HG03039 (cell line): Measurements from ENCODE around the gene MGAT4C.
A peak's percentile ranks its signal among the peaks of the same experiment; 100 is the strongest.

Source experiments
- ATAC-seq: cut with Tn5 transposase; IDR thresholded peaks from one replicate; pipeline ENCODE4 v1.9.1; 2021; ENCODE audit warnings: mild to moderate bottlenecking, moderate library complexity; ENCODE audit not compliant: unreplicated experiment

The MGAT4C gene

GRCh38 chr12:85985996-85986395, 270.2 kb downstream of the MGAT4C start:
- ATAC-seq = no peak

GRCh38 chr12:85983601-85984000, 272.6 kb downstream of the MGAT4C start:
- ATAC-seq = no peak

GRCh38 chr12:85979641-85980040, 276.6 kb downstream of the MGAT4C start:
- ATAC-seq = no peak

- ATAC-seq = no peak
These were observed 280.5 kb downstream of the MGAT4C start for GRCh38 chr12:85975716-85976115.

GRCh38 chr12:85971800-85972199, 284.4 kb downstream of the MGAT4C start:
- no peak for ATAC-seq

GRCh38 chr12:85968606-85969005, 287.6 kb downstream of the MGAT4C start:
- ATAC-seq = no peak

- ATAC-seq = no peak
These were observed 292.9 kb downstream of the MGAT4C start for GRCh38 chr12:85963326-85963725.

- ATAC-seq = no peak
These were observed 300.1 kb downstream of the MGAT4C start for GRCh38 chr12:85956081-85956480.

GRCh38 chr12:85955127-85955526, 301.1 kb downstream of the MGAT4C start:
- ATAC-seq = no peak

- ATAC-seq = no peak
These were observed 304.4 kb downstream of the MGAT4C start for GRCh38 chr12:85951823-85952222.

- no peak for ATAC-seq
These were observed 306.9 kb downstream of the MGAT4C start for GRCh38 chr12:85949253-85949652.

GRCh38 chr12:85948340-85948739, 307.9 kb downstream of the MGAT4C start:
- no peak for ATAC-seq

- no peak for ATAC-seq
These were observed 308.9 kb downstream of the MGAT4C start for GRCh38 chr12:85947286-85947685.

- ATAC-seq = no peak
These were observed 309.8 kb downstream of the MGAT4C start for GRCh38 chr12:85946375-85946774.

GRCh38 chr12:85927166-85927565, 329.0 kb downstream of the MGAT4C start:
- ATAC-seq = no peak

- ATAC-seq = no peak
These were observed 332.3 kb downstream of the MGAT4C start for GRCh38 chr12:85923767-85924331.

GRCh38 chr12:85920324-85920947, 335.8 kb downstream of the MGAT4C start:
- peak; percentile 51 for ATAC-seq
